HG03097 (cell line): ENCODE data around the gene PFN3.
A peak's percentile ranks its signal among the peaks of the same experiment; 100 is the strongest.
"Not testable (repeated sequence)": the region's sequence is repeated elsewhere in the genome, so short reads cannot be mapped to it uniquely, and the experiment has no call there.

Experiments used
- ATAC-seq: cut with Tn5 transposase; IDR thresholded peaks from one replicate; pipeline ENCODE4 v1.9.1; 2021; ENCODE audit not compliant: unreplicated experiment, low FRiP score

Gene PFN3

GRCh38 chr5:177362610-177363507 lies 37.6 kb downstream of the PFN3 start:
- no peak for ATAC-seq

GRCh38 chr5:177362292-177362609 lies 38.2 kb downstream of the PFN3 start:
- no peak for ATAC-seq

GRCh38 chr5:177361418-177362291 lies 38.8 kb downstream of the PFN3 start:
- ATAC-seq, result no peak

GRCh38 chr5:177360740-177361139 lies 39.7 kb downstream of the PFN3 start:
- not testable (repeated sequence) for ATAC-seq

GRCh38 chr5:177359860-177360259 lies 40.6 kb downstream of the PFN3 start:
- no peak for ATAC-seq

GRCh38 chr5:177359451-177359851 lies 41.0 kb downstream of the PFN3 start:
- ATAC-seq, result no peak

- ATAC-seq, result no peak
Measured at GRCh38 chr5:177358370-177358819, 42.1 kb downstream of the PFN3 start.

GRCh38 chr5:177357459-177358351 lies 42.8 kb downstream of the PFN3 start, which contains the start of gene RGS14:
RGS14 (plus strand) TSS chr5:177357924; CDS start chr5:177358025, 101 bp downstream.
- peak; percentile 73 for ATAC-seq

GRCh38 chr5:177357146-177357458 lies 43.4 kb downstream of the PFN3 start:
- ATAC-seq, result peak; percentile 2

GRCh38 chr5:177356746-177357145 lies 43.7 kb downstream of the PFN3 start:
- ATAC-seq, result no peak

GRCh38 chr5:177355868-177356168 lies 44.6 kb downstream of the PFN3 start:
- no peak for ATAC-seq

GRCh38 chr5:177355162-177355867 lies 45.1 kb downstream of the PFN3 start:
- no peak for ATAC-seq

- ATAC-seq, result no peak
Measured at GRCh38 chr5:177354711-177355110, 45.8 kb downstream of the PFN3 start.

- ATAC-seq, result no peak
Measured at GRCh38 chr5:177354256-177354655, 46.2 kb downstream of the PFN3 start.

- no peak for ATAC-seq
Measured at GRCh38 chr5:177353093-177353492, 47.4 kb downstream of the PFN3 start.

- ATAC-seq, result peak; percentile 82
Measured at GRCh38 chr5:177351392-177352329, 48.8 kb downstream of the PFN3 start, which contains the start of gene LMAN2. LMAN2 (minus strand) TSS chr5:177351668; CDS start chr5:177351647, 21 bp downstream.

GRCh38 chr5:177350776-177351391 lies 49.6 kb downstream of the PFN3 start:
- no peak for ATAC-seq
